T-helper 9 cell (primary cell): Measurements from ENCODE around the gene EML4.

Source experiments
- DNase-seq: peaks from one replicate; pipeline ENCODE4 v3.0.0-alpha.2; 2020

Gene EML4

GRCh38 chr2:42196403-42197267 lies 27.5 kb downstream of the EML4 start:
- DNase-seq: peak; percentile 15

DNA sequence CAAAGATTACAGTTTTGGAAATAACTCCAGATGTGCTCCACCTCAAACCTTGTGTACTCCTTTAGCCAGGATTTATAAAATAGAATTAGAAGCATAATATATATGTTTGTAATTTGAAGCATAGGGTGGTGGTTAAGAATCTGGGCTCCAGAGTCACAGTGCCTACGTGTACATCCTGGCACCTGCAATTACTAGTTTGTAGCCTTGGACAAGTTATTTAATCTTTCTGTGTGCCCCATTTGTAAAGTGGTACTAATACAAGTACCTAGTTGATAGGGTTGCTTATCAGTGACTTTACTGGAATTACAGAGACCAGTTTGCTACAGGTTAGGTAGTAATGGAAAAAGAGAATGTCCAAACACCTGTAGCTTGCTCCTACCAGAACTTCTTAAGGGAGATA lies 28.6 kb downstream of the EML4 start:
- DNase-seq: no peak

DNA sequence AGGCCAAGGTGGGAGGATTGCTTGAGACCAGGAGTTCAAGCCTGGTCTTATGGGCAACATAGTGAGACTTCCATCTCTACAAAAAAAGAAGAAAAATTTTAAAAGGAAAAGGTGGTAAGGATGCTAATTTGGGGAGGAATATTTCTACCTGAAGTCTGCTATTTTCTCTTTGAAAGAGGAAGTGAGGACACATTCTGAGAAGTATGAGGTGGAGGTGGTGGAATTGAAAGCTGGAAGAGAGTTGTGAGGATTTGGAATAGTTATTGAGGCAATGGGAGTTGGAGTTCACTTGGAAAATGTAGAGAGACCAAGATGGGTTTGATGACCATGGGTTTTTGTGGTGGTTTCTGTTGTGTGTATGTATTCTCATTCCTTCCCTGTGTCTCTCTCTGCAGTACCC lies 29.3 kb downstream of the EML4 start:
- no peak for DNase-seq

- DNase-seq: no peak
Observed at GRCh38 chr2:42199002-42199401, 29.8 kb downstream of the EML4 start.

DNA sequence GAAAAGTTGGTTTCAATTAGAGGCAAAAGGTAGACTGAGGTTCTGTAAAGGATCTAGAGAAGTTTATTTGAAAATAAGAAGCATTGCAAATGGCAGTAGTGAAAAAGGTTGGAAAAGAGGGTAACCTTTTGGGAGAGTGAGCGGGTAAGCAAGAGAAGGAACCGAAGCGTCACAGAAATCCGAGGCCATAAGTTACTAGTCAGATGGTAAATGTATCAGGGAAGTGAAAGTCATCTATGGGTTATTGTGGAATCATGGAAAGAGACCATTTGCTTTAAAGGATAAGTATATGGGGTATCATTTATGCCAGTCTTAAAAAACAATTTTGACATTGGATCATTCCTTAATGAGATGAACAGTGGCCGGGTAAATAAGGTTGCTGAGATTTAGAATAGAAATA lies 30.5 kb downstream of the EML4 start:
- DNase-seq: no peak

- DNase-seq: no peak
Observed at GRCh38 chr2:42200926-42201855, 32.0 kb downstream of the EML4 start.

DNA sequence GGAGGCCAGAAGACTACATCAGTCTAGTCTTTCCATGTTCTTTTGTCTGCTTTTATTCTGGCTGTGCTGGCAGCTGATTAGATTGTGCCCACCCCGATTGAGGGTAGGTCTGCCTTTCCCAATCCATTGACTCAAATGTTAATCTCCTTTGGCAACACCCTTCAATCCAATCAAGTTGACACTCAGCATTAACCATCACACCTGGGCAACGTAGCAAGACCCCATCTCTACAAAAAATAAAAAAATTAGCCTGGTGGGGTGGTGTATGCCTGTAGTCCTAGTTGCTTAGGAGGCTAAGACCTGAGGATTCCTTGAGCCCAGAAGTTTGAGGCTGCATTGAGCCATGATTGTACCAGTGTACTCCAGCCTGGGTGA lies 33.5 kb downstream of the EML4 start:
- no peak for DNase-seq

DNA sequence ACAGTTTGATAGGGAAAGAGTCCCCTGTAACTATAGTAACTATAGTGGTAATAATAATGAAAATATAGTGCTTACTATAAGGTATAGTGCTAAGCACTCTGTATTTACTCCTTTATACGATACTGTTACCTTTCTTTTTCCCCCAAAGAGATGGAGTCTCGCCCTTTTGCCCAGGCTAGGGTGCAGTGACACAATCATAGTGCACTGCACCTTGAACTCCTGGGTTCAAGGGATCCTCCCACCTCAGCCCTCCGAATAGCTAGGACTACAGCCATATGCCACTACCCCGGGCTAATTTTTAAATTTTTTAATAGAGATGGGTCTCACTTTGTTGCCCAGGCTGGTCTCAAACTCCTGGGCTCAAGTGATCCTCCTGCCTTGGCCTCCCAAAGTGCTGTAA lies 34.6 kb downstream of the EML4 start:
- DNase-seq: no peak

DNA sequence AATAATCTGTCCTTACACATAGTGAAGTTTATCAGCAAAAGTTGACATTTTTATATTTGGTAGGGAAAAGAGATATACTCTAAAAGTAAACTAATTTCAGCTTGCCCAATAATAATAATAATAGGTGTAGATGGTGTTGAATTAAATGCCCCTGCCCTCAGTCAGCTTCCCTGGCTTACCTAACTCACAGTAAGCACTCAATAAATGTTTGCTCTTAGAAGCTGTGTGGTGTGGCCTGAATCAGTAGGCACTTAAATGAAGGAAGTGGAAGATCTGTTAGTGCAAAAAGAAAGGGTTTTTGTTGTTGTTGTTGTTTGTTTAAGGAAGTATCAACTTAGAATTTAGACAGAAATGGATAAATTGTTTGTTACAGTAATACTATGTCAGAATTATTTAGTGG lies 36.2 kb downstream of the EML4 start:
- DNase-seq: no peak

GRCh38 chr2:42207826-42208225 lies 38.7 kb downstream of the EML4 start:
- DNase-seq: no peak

GRCh38 chr2:42210203-42210602 lies 41.0 kb downstream of the EML4 start:
- no peak for DNase-seq

GRCh38 chr2:42211291-42211690 lies 42.1 kb downstream of the EML4 start:
- no peak for DNase-seq

- no peak for DNase-seq
Observed at GRCh38 chr2:42214669-42215068, 45.5 kb downstream of the EML4 start.

GRCh38 chr2:42216694-42217093 lies 47.5 kb downstream of the EML4 start:
- no peak for DNase-seq

DNA sequence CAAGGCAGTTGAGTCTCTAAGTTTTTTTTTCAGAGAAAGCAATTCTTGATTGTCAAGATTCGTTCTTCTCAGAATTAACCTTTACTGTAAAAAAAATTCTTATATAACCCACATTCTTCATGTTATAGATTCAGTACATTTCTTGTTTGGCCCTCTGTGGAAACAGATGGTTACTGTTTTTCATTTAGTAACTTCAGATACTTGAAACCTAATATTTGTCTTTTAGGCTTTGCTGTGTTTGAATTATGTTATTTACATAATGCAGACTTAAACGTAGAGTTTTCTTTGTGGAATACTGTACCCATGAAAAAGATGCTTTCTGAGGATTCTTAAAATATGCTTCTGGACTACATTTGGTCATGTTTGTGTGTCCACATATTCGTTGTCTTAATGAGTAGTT lies 48.2 kb downstream of the EML4 start:
- no peak for DNase-seq

DNA sequence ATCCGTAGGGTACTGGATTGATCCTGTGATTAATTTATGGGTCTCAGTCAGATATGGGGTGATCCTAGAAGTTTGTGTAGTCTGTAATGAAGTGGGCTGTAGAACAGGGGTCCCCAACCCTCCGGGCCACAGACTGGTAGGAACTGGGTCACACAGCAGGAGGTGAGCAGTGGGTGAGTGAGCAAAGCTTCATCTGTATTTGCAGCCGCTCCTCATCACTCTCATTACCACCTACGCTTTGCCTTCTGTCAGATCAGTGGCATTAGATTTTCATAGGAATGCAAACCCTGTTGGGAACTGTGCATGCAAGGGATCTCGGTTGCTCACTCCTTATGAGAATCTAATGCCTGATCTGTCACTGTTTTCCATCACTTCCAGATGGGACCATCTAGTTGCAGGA lies 48.8 kb downstream of the EML4 start:
- DNase-seq: no peak

GRCh38 chr2:42218712-42219111 lies 49.6 kb downstream of the EML4 start:
- no peak for DNase-seq

DNA sequence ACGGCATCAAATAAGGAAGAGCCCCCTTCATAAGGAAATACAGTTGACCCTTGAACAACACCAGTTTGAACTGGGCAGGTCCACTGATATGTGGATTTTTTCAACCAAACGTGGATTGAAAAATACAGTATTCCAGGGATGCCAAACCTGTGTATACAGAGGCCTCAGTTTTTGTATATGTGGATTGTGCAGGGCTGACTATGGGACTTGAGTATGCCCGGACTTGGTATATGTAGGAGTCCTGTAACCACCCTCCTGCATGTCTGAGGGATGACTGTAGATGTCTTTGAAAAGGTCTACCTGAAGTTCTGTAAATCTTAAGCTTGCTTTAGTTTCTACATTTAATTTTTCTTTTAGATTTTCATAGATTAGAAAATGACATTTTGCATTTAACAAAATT lies 50.0 kb downstream of the EML4 start:
- no peak for DNase-seq

DNA sequence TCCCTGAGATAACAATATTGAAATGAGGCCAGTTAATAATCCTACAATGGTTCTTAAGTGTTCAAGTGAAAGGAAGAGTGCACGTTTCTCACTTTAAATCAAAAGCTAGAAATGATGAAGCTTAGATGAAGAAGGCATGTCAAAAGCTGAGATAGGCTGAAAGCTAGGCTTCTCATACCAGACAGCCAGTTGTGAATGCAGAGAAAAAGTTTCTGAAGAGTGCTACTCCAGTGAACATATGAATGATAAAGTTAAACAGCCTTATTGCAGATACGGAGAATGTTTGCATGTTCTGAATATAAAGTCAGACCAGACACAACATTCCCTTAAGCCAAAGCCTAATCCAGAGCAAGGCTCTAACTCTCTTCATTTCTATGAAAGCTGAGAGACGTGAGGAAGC lies 51.4 kb downstream of the EML4 start:
- DNase-seq: no peak

- DNase-seq: no peak
Observed at GRCh38 chr2:42223067-42223854, 54.1 kb downstream of the EML4 start.

DNA sequence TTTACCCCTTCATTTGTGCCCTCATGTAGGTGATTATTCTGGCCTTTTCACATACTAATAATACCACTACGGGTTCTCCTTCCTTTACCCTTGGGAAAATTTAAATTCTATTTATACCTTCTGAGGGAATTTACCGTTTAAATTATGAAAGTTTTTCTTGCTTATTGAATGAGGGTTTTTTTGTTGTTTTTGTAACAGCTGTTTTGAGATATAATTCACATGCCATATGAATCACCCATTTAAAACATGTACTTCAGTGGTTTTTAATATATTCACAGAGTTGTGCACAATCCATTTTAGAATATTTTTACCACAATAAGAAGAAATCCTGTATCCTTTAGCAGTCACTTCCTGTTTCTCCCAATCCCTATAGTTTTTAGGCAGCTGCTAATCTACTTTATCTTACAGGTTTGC lies 54.7 kb downstream of the EML4 start:
- DNase-seq: no peak

DNA sequence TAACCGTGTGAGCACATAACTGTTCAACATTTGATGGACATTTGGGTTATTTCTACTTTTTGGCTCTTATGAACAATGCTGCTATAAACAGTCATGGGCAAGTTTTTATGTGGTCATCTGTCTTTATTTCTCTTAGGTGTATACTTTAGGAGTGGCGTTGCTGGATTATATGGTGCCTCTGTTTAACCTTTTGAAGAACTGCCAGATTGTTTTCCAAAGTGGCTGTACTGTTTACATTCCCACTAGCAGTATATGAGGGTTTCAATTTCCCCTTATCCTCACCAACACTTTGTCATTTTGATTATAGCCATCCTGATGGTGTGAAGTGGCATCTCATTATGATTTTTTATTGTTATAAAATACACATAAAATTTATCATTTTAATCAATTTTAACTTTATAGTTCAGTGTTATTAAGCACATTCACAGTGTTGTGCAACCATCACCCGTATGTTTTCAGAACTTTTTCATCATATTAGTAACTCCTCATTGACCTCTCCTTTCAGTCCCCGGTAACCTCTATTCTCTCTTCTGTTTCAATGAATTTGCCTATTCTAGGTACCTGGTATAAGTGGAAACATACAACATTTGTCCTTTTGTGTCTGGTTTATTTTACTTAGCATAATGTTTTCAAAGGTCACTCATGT lies 55.4 kb downstream of the EML4 start:
- no peak for DNase-seq

DNA sequence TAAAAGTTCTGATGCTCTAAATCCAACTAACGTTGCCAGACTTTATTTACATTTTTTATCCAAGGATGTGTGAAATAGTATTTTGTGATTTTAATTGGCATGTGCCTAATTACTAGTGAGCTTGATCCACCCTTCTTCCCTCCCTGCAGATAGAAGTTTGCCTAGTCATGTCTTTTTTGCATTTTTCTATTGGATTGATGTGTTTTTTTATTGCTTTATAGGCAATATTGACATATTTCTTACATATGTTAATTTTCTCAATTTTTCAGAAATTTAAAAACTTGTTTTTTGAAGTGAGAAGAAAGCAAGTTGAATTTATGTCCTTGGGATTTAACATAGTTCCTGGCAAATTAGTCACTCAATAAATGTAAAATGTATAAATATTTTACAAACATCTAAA lies 56.4 kb downstream of the EML4 start:
- DNase-seq: no peak
